ENCODE results near the gene FAM83E. TPM values are rescaled to one million over a fixed set of nuclear protein-coding genes. Genes with fewer than 3 reads are reported as not detected.
"Not testable (repeated sequence)": the region's sequence is repeated elsewhere in the genome, so short reads cannot be mapped to it uniquely, and the experiment has no call there.

Gene FAM83E
- total RNA-seq, 1 donor from 2014 or later = not detected

GRCh38 chr19:48642862-48643261, 28.0 kb upstream of the FAM83E start:
- DNase-seq (ENCODE audit: extremely low read depth, low read depth, low spot score) = no peak

GRCh38 chr19:48641850-48642249, 27.0 kb upstream of the FAM83E start:
- DNase-seq (ENCODE audit: extremely low read depth, low read depth, low spot score) = no peak

- DNase-seq (ENCODE audit: extremely low read depth, low read depth, low spot score) = no peak
Measured at GRCh38 chr19:48639483-48640375, 24.9 kb upstream of the FAM83E start.

- DNase-seq (ENCODE audit: extremely low read depth, low read depth, low spot score) = no peak
Measured at GRCh38 chr19:48638831-48639381, 24.0 kb upstream of the FAM83E start.

GRCh38 chr19:48637948-48638830, 23.3 kb upstream of the FAM83E start:
- DNase-seq (ENCODE audit: extremely low read depth, low read depth, low spot score) = no peak

GRCh38 chr19:48637449-48637947, 22.6 kb upstream of the FAM83E start:
- DNase-seq (ENCODE audit: extremely low read depth, low read depth, low spot score) = no peak

- no peak for DNase-seq (ENCODE audit: extremely low read depth, low read depth, low spot score)
Measured at GRCh38 chr19:48636859-48637448, 22.1 kb upstream of the FAM83E start, which contains the start of gene DBP. Gene DBP (minus strand): TSS chr19:48637379. CDS start chr19:48636994, 385 bp downstream.

GRCh38 chr19:48635966-48636858, 21.3 kb upstream of the FAM83E start:
- no peak for DNase-seq (ENCODE audit: extremely low read depth, low read depth, low spot score)

GRCh38 chr19:48635263-48635965, 20.5 kb upstream of the FAM83E start:
- DNase-seq (ENCODE audit: extremely low read depth, low read depth, low spot score) = no peak

GRCh38 chr19:48634424-48635262, 19.8 kb upstream of the FAM83E start:
- DNase-seq (ENCODE audit: extremely low read depth, low read depth, low spot score) = no peak

GRCh38 chr19:48634036-48634342, 19.1 kb upstream of the FAM83E start:
- DNase-seq (ENCODE audit: extremely low read depth, low read depth, low spot score) = no peak

- DNase-seq (ENCODE audit: extremely low read depth, low read depth, low spot score) = no peak
Measured at GRCh38 chr19:48633148-48634035, 18.5 kb upstream of the FAM83E start.

- no peak for DNase-seq (ENCODE audit: extremely low read depth, low read depth, low spot score)
Measured at GRCh38 chr19:48632692-48633147, 17.8 kb upstream of the FAM83E start.

GRCh38 chr19:48632286-48632685, 17.4 kb upstream of the FAM83E start:
- not testable (repeated sequence) for DNase-seq (ENCODE audit: extremely low read depth, low read depth, low spot score)

- DNase-seq (ENCODE audit: extremely low read depth, low read depth, low spot score) = no peak
Measured at GRCh38 chr19:48631225-48631624, 16.3 kb upstream of the FAM83E start.

GRCh38 chr19:48630296-48631063, 15.6 kb upstream of the FAM83E start:
- DNase-seq (ENCODE audit: extremely low read depth, low read depth, low spot score) = no peak

Measured in glomerular endothelial cell (primary cell).